ENCODE measurements around the gene RBM15. TPM values are rescaled to one million over a fixed set of nuclear protein-coding genes. Genes with fewer than 3 reads are reported as not detected.

RBM15 gene
- total RNA-seq, 4 donors from 2014 or later, result 28.7 to 55.0 (median 35.1) TPM

DNA sequence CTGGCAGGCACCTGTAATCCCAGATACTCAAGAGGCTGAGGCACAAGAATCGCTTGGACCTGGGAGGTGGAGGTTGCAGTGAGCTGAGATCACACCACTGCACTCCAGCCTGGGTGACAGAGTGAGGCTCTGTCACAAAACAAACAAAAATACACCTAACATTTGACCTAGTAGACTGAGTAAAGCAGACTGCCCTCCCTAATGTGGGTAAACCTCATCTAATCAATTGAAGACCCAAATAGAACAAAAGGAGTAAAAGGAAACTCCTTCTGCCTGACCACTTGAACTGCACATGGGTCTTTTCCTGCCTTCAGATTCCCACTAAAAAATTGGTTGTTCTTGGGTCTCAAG is 19.0 kb upstream of the RBM15 start:
- no peak for ATAC-seq (ENCODE audit: low FRiP score)
- no peak for DNase-seq (ENCODE audit: low spot score)
- TF ChIP-seq, protein P1, sequence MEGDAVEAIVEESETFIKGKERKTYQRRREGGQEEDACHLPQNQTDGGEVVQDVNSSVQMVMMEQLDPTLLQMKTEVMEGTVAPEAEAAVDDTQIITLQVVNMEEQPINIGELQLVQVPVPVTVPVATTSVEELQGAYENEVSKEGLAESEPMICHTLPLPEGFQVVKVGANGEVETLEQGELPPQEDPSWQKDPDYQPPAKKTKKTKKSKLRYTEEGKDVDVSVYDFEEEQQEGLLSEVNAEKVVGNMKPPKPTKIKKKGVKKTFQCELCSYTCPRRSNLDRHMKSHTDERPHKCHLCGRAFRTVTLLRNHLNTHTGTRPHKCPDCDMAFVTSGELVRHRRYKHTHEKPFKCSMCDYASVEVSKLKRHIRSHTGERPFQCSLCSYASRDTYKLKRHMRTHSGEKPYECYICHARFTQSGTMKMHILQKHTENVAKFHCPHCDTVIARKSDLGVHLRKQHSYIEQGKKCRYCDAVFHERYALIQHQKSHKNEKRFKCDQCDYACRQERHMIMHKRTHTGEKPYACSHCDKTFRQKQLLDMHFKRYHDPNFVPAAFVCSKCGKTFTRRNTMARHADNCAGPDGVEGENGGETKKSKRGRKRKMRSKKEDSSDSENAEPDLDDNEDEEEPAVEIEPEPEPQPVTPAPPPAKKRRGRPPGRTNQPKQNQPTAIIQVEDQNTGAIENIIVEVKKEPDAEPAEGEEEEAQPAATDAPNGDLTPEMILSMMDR (IDR thresholded peaks at IDR 0.05), result no peak

DNA sequence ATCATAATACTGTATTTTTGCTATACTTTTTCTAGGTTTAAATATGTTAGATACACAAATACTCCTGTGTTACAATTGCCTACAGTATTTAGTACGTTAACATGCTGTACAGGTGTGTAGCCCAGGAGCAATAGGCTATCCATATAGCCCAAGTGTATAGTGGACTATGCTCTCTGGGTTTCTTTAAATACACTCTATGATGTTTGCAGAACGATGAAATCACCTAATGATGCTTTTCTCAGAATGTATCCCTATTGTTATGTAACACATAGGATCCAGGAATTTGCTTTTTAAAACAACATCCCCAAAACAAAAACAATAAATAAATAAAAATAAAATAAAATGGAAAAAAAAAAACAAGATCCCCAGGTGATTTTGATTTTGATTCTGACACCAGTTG is 18.1 kb upstream of the RBM15 start:
- ATAC-seq (ENCODE audit: low FRiP score), result no peak
- no peak for DNase-seq (ENCODE audit: low spot score)
- TF ChIP-seq, protein P1 (IDR thresholded peaks at IDR 0.05), result no peak

DNA sequence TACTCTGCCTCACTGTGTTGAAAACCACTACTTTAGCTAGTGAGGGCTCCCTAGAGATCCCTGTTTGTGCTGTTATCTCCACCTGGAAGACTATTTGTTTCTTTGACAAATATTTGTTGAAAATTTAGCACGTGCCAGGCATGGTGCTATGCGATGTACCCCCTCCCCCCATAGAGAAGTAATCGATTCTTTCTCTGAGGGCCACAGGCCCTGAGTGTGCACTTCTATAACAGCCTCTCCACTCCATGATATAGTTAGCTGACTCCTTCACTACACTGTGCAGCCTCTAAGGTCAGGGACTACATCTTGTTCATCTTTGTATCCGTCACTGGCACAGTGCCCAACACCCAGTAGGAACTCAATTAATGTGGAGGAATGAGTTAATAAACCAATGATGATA is 17.3 kb upstream of the RBM15 start:
- no peak for ATAC-seq (ENCODE audit: low FRiP score)
- TF ChIP-seq, protein P1 (IDR thresholded peaks at IDR 0.05), result no peak
- no peak for DNase-seq (ENCODE audit: low spot score)

DNA sequence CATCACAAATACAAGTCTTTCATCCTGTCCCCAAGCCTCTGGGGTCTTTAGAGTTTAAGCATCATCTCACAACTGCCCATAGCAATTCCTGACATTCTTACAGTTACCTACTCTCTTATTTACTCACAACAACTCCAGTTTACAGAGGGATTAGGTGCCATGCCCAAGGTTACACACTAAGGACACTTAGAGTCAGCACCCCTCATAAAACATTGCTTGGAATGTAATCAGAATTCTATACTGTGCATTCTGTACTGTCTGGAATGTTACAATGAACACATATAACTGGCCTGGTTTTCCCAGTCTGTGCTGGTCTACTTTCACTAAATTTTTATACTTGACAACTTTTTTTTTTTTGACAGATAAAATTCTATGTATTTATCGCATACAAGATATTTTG is 14.5 kb upstream of the RBM15 start:
- TF ChIP-seq, protein P1 (IDR thresholded peaks at IDR 0.05), result no peak
- DNase-seq (ENCODE audit: low spot score) (no peak), ATAC-seq (ENCODE audit: low FRiP score) (no peak)

DNA sequence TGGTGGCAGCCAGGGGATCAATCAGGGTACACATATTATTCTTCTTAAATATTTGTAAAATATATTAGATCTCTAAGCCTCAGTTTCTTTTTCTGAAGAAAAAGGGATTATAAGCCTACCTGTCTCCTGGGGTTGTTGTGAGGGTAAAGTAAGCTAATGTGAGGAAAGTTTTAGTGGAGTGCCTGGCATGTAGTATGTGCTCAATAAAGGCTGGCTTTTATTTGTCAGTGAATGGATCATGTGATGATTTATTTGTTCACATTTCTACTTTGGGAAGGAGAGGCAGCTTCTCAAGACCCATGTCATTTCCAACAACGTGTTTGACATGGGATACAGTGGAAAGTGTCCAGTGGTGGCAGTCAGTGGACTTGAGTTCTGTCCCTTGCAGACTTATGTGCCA is 12.4 kb upstream of the RBM15 start:
- TF ChIP-seq, protein P1 (IDR thresholded peaks at IDR 0.05), result no peak
- no peak for ATAC-seq (ENCODE audit: low FRiP score)
- no peak for DNase-seq (ENCODE audit: low spot score)

DNA sequence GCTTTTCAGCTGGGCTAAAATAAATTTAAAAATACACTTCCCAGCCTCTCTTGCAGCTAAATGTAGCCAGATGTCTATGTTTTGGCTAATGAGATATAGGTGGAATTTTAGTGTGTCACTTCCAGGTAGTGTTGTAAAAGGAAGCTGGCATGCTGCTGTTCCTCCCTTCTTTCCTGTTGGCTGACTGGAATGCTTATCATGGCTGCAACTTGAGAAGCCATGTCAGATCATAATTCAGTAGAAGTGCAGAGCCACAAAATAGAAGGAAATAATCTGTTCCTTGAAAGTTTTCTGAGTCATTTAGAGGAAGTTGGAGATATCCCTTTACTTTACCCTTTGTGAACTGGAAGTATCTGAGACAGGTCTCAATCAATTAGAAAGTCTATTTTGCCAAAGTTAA is 10.9 kb upstream of the RBM15 start:
- DNase-seq (ENCODE audit: low spot score), result no peak
- TF ChIP-seq, protein P1 (IDR thresholded peaks at IDR 0.05), result no peak
- no peak for ATAC-seq (ENCODE audit: low FRiP score)

DNA sequence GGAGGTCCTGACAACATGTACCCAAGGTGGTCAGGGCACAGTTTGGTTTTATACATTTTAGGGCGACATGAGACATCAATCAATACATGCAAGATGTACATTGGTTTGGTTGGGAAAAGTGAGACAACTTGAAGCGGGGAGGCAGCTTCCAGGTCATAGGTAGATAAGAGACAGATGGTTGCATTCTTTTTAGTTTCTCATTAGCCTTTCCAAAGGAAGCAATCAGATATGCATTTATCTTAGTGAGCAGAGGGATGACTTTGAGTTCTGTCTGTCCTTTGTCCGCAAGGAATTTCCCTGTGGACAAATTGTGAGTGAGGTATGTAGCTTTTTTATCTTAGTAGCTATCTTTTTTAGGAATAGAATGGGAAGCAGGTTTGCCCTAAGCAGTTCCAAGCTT is 10.5 kb upstream of the RBM15 start:
- TF ChIP-seq, protein P1 (IDR thresholded peaks at IDR 0.05), result no peak
- DNase-seq (ENCODE audit: low spot score) (no peak), ATAC-seq (ENCODE audit: low FRiP score) (no peak)

Measured in omental fat pad (tissue), 4 donors.